Germinal center (tissue), 1 donor: ENCODE measurements around the gene DSP.
A peak's percentile ranks its signal among the peaks of the same experiment; 100 is the strongest.

Experiments
- DNase-seq: peaks from one replicate; pipeline ENCODE4 v3.0.0; 2012; ENCODE audit warnings: mixed read lengths, low spot score

DSP gene

DNA sequence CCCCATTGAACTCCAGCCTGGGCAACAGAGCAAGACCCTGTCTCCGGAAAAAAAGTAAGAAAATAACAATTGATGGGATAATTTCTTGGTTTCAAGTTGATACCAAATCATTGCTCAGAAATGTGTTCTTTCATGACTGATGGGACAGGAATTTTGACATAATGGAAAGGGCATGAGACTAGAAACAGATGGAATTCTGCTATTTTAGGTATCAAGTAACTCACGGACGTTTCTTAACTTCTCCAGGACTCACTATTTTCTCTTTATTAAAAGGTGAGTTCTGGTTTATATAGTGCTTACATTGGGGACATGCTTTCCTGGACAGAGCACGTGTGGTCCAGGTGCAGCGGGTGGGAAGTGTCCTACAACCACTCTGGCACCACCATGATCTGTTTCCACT lies 6.0 kb upstream of the DSP start:
- no peak for DNase-seq

GRCh38 chr6:7537565-7538174 lies 3.8 kb upstream of the DSP start:
- DNase-seq: no peak

- DNase-seq: no peak
Observed at GRCh38 chr6:7538484-7538883, 3.0 kb upstream of the DSP start.

- no peak for DNase-seq
Observed at GRCh38 chr6:7540595-7540994, 876 bp upstream of the DSP start.

DNA sequence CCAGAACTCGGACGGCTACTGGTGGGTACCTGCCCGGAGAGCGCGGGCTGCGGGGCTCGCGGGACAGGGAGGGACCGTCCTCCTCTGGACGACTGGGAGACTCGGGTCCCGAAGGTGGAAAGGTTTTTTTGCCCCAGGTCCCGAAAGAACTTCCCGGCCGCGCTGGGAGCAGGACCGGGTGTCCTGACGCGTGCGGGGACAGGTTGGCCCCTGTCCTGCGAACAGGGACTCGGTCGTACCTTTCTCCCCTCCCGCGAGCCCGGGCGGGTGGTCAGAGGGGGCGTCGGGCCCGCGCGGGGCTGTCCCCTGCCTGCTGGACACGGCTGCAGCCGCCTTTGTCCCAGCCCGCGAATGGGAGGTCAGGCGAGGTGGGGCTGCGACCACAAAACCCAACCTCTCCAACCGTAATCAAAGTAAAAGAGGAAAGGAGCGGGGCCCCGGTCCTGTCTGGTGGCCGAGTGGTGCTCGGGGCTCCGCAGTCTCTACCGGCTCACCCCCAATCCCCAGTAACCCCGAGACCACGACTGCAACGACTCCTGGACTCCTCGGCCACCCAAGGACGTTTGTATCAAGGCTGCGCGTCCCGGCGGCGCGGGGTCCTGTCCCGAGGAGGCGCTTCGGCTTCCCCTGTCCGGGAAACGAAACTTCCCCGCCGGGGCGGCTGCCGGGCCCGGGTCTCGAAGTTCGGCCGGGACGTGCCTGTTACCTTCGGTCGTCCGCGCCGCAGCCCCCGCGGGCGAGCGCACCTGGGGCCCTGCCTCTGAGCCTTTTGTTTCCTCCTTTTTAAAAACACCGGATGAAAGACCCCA lies 798 bp downstream of the DSP start:
- peak; percentile 32 for DNase-seq

GRCh38 chr6:7542874-7543624 lies 1.6 kb downstream of the DSP start:
- DNase-seq: no peak

DNA sequence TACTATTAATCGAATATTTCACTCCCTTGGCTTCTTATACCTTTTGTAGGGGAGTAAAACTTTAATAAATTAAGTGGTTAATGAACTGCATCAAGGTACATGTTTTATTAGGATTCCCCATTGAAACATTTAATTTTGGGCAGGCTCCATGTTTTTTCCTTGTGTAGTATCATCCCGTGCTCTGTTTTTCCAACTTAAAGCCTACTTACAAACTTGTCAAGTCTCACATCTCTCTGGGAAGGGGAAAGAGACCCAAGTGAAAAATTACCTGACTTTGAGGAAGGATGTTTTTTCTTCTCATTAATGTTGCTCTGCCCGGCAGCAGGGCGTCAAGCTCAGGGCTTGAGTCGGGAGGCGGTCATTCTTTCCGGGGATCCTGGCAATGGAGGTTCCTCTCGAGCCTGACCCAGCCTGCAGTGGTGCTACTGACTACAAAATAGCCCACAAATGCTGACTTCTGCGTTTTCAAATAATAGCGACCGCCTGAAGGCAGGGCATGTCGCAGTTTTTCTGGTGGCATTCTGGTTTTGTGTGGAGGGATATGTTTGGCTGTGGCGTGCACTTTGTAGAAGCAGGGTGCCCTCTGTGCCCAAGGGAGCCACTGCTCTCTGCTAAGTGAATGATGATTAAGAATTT lies 2.4 kb downstream of the DSP start:
- no peak for DNase-seq

DNA sequence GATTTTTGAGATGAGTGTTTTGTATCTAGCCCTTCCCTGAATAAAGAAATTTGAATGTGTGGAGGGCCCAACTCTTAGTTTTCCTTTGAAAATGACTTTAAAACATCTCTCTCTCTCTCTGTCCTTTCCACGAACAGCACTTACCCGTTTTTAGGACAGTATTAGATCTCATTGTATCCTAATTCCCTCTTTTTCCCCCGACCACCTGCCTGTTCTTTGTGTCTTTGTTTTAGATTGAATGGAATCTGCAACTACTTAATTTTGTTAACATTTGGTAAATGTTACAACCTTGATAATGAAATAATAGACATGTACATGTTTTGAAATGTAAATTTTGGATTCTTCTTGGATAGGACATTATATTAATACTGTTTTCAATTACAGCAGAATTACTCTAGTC lies 3.1 kb downstream of the DSP start:
- no peak for DNase-seq

GRCh38 chr6:7545316-7546019 lies 4.0 kb downstream of the DSP start:
- DNase-seq: no peak

DNA sequence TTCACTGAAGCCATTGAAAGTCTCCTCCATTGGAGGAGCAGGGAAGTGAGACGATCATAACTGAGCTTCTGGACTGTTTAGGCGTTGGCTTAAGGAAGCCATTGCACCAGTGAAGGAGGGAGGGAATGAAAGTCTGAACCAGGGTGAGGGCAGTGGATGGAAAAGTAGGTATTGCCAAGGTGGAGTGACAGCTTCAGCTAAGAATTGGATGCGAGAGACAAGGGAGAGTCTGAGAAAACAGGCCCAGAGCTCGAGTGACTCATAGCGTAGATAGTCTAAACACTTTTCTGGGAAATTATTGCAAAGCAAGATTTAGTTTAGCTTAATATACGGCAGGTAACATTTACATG lies 4.5 kb downstream of the DSP start:
- no peak for DNase-seq

DNA sequence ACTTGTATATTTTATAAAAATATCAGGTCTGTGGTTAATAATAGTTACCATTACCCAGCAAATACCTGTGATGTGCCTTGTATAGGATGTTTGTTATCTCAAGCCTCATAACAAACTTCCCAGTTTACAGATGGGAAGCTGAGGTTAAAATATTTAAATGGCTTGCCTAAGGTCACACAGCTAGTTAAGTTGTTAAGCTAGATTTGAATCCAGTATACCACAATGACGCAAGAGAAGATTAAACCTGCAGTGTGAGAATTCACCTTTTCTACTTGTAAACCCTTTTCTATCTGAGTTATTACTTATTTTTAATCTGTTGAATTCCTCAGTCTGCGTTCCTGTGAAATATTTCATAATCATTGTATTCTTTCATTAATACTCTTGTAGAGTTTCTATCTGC lies 4.9 kb downstream of the DSP start:
- no peak for DNase-seq

DNA sequence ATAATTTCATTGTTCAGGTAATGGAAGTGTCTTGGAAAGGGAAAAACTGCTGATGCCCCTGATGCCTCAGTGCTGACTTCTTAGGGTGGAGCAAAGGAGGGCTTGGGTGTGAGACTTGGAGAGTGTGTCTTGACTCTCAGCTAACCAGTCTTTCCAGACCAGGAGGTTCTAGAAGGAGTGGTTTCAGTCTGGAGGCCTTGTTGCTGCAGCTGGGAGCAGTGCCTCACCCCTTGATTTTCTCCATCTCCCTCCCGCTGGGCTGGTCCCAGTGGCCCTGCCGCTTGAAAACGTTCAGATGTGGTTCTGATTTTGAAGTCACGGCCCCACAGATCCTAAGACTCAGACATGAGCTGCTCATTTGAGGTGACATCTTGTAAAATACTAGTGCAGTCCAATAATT lies 5.4 kb downstream of the DSP start:
- DNase-seq: no peak

- no peak for DNase-seq
Observed at GRCh38 chr6:7547315-7547714, 5.8 kb downstream of the DSP start.

- DNase-seq: no peak
Observed at GRCh38 chr6:7550433-7550801, 8.9 kb downstream of the DSP start.

DNA sequence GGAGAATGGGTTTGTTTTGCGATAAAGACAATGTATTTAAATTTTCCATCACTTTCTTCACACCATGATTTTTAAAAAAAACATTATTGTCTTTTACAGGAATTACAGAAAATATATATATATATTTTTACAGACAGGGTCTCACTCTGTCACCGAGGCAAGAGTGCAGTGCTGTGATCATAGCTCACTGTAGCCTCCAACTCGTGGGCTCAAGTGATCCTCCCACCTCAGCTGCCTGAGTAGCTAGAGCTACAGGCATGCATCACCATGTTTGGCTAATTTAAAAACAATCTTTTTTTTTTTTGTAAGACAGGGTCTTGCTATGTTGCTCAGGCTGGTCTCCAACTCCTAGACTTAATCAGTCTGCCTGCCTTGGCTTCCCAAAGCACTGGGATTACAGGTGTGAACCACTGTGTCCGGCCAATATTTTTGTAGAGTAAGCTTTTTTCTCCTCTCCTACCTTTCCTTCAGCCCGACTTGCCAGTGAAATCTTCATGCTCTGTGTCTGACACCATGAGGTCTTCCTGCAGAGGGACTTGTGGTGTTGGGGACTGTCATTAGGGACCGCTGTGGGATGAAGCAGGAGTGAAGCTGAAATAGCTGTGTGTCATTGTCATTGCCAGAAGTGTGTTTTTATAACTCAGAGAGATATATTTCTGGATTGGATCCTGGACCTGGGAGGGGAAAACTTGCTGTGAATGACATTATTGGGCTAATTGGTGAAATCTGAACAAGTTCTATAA lies 13.2 kb downstream of the DSP start:
- DNase-seq: no peak

- no peak for DNase-seq
Observed at GRCh38 chr6:7555671-7556070, 14.2 kb downstream of the DSP start.

GRCh38 chr6:7556394-7557106 lies 15.1 kb downstream of the DSP start:
- DNase-seq: no peak

DNA sequence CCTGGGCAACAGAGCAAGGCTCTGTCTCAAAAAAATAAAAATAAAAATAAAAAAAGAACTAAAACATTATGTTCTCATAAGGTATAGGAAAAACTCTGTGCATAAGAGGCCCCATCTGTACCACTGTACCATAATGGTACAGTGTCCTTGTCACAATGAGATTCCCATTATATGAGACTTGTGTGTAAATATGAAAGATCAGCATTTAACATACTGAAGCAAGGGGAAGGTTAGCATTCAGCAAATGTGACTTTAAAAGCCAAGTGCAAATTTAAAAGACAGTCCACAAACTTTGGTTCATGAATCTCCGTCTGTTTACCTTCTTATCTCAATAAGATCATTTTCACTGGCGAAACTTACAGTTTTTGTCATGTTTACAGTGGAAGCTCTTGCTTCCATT lies 16.2 kb downstream of the DSP start:
- DNase-seq: no peak

DNA sequence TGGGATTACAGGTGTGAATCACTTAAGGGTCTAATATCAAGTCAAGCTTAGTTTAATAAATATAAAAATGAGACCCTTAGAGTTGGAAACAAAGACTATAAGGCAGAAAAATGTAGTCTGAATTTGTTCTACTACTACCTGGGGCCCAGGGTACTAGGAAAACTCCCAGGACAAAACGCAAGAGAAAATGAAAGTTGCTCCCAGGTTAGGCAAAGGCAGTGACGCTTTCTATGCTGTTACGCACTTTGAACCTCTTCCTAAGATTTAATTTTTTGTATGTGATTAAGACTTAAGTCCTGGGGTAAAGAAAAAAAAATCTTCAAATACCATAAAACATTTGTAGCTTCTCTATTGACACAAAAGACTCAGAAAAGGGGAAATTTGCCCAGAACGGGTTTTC lies 17.3 kb downstream of the DSP start:
- no peak for DNase-seq

GRCh38 chr6:7559196-7559595 lies 17.7 kb downstream of the DSP start:
- DNase-seq: no peak
